Mesenchymal stem cell (in vitro differentiated cells and primary cell): ENCODE results near the gene RNF121.

Experiments used
- DNase-seq: peaks from one replicate; pipeline ENCODE4 v3.0.0-alpha.2; 2013
- H2AFZ ChIP-seq: one replicate; pipeline ENCODE4 v1.6.1; 2013; ENCODE audit warnings: low read depth, mild to moderate bottlenecking, control low read depth, inconsistent platforms, low read length, moderate library complexity
- H2AK5ac ChIP-seq: 2 replicates; pipeline ENCODE4 v1.6.1; 2013; ENCODE audit warnings: low read length, moderate library complexity, mild to moderate bottlenecking, inconsistent platforms; ENCODE audit not compliant: severe bottlenecking
- H2BK120ac ChIP-seq: one replicate; pipeline ENCODE4 v1.6.1; 2013; ENCODE audit warnings: low read depth, mild to moderate bottlenecking, inconsistent platforms, low read length, moderate library complexity
- H2BK12ac ChIP-seq, 2 experiments: one replicate each; pipeline ENCODE4 v1.6.1; 2013; ENCODE audit warnings: inconsistent platforms in 2 of 2, low read length in 2 of 2, mild to moderate bottlenecking in 2 of 2, moderate library complexity in 2 of 2, control low read depth in 1 of 2
- H2BK15ac ChIP-seq: one replicate; pipeline ENCODE4 v1.6.1; 2013; ENCODE audit warnings: mild to moderate bottlenecking, low read depth, inconsistent platforms; ENCODE audit not compliant: poor library complexity, severe bottlenecking
- H2BK5ac ChIP-seq: 2 replicates; pipeline ENCODE4 v1.6.1; 2013; ENCODE audit warnings: low read depth, mild to moderate bottlenecking, low read length, control low read depth, inconsistent platforms; ENCODE audit not compliant: poor library complexity, severe bottlenecking
- H3K14ac ChIP-seq, 2 experiments: one replicate each; pipeline ENCODE4 v1.6.1; 2013; ENCODE audit warnings: inconsistent platforms in 2 of 2, low read length in 2 of 2, control low read depth in 1 of 2, mild to moderate bottlenecking in 1 of 2, moderate library complexity in 1 of 2
- H3K18ac ChIP-seq, 2 experiments: one replicate each; pipeline ENCODE4 v1.6.1; 2013; ENCODE audit warnings: inconsistent platforms in 2 of 2, low read length in 2 of 2, control low read depth in 1 of 2, low read depth in 1 of 2, mild to moderate bottlenecking in 1 of 2
- H3K23ac ChIP-seq, 2 experiments: one replicate each; pipeline ENCODE4 v1.6.1; 2013; ENCODE audit warnings: inconsistent platforms in 2 of 2, low read length in 2 of 2, mild to moderate bottlenecking in 2 of 2, moderate library complexity in 2 of 2, control low read depth in 1 of 2
- H3K27ac ChIP-seq: 2 replicates; pipeline ENCODE4 v1.5.1; 2013; ENCODE audit warnings: mild to moderate bottlenecking, moderate library complexity, low read length, control low read depth, inconsistent platforms; ENCODE audit not compliant: poor library complexity, severe bottlenecking
- H3K27me3 ChIP-seq, 2 experiments: 2 replicates each; pipeline versions ENCODE4 v1.6.1 to v1.7.0; 2013; ENCODE audit warnings: low read length in 2 of 2, mild to moderate bottlenecking in 2 of 2, moderate library complexity in 2 of 2, control low read depth in 1 of 2, inconsistent platforms in 1 of 2; ENCODE audit not compliant: control insufficient read depth in 1 of 2, insufficient read depth in 1 of 2
- H3K36me3 ChIP-seq, 2 experiments: 2 replicates each; pipeline versions ENCODE4 v1.6.1 to v1.7.0; 2013; ENCODE audit warnings: low read length in 2 of 2, control low read depth in 1 of 2, inconsistent platforms in 1 of 2, low read depth in 1 of 2, mild to moderate bottlenecking in 1 of 2; ENCODE audit not compliant: insufficient read depth in 2 of 2, control insufficient read depth in 1 of 2
- H3K4ac ChIP-seq, 2 experiments: one replicate each; pipeline ENCODE4 v1.6.1; 2013; ENCODE audit warnings: inconsistent platforms in 2 of 2, low read length in 2 of 2, mild to moderate bottlenecking in 2 of 2, moderate library complexity in 2 of 2, control low read depth in 1 of 2, low read depth in 1 of 2
- H3K4me1 ChIP-seq: 2 replicates; pipeline ENCODE4 v1.6.1; 2013; ENCODE audit warnings: low read depth, low read length, control low read depth; ENCODE audit not compliant: control insufficient read depth, insufficient read depth
- H3K4me2 ChIP-seq: 2 replicates; pipeline ENCODE4 v1.6.1; 2013; ENCODE audit warnings: low read length, mild to moderate bottlenecking, inconsistent platforms; ENCODE audit not compliant: poor library complexity, severe bottlenecking
- H3K4me3 ChIP-seq, 2 experiments: 2 replicates each; pipeline versions ENCODE4 v1.5.1 to v1.7.0; 2013; ENCODE audit warnings: low read length in 2 of 2, mild to moderate bottlenecking in 2 of 2, control low read depth in 1 of 2, low read depth in 1 of 2; ENCODE audit not compliant: insufficient read depth in 1 of 2
- H3K79me1 ChIP-seq: replicated peaks from 2 replicates; pipeline ENCODE4 v1.6.1; 2013; ENCODE audit warnings: mild to moderate bottlenecking, control low read depth, low read length, inconsistent platforms; ENCODE audit not compliant: poor library complexity, severe bottlenecking
- H3K9ac ChIP-seq: 2 replicates; pipeline ENCODE4 v1.7.0; 2013; ENCODE audit warnings: mild to moderate bottlenecking, low read length, moderate library complexity
- H3K9me3 ChIP-seq: 2 replicates; pipeline ENCODE4 v1.7.0; 2013; ENCODE audit warnings: mild to moderate bottlenecking, low read length; ENCODE audit not compliant: control insufficient read depth
- H4K8ac ChIP-seq: one replicate; pipeline ENCODE4 v1.6.1; 2013; ENCODE audit warnings: inconsistent platforms, mild to moderate bottlenecking, low read length, moderate library complexity
- H4K91ac ChIP-seq: one replicate; pipeline ENCODE4 v1.6.1; 2013; ENCODE audit warnings: mild to moderate bottlenecking, low read length, inconsistent platforms
- WGBS: methylation state at CpG from one replicate; pipeline ENCODE4 v1.1.7; 2013; ENCODE audit warnings: mixed read lengths; 5-methylcytosine and 5-hydroxymethylcytosine counted together

RNF121 gene

DNA sequence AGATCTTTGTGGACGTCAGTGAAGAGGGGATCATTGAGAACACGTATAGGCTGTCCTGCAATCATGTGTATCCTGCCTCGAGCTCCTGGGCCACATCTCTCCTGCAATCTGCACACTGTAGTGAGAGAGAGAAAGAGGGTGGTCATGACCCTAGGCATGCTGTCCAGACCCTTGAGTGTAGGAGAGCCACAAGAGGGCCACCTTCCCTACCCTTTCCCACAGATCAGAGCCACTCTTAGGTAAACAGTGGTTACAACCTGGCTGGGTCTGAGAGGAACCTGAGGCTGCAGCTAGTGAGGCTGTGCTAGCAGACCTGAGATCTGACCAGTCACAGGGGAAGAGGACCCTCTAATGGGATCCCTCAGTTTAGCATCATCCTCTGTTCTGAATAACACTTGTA lies 65.9 kb downstream of the RNF121 start:
- Histone ChIP-seq H2AFZ (no peak overlapping the region), H2BK120ac (no peak overlapping the region), H3K79me1 (peaks cover 36% of the 10 kb centered on the region), H3K23ac (no peak overlapping the region), H3K9ac (no peak overlapping the region), H4K91ac (no peak overlapping the region), H3K4me3 (no peak overlapping the region), H3K27ac (no peak overlapping the region), H3K4me2 (no peak overlapping the region), H3K18ac (no peak overlapping the region), H3K4me1 (peaks cover 15% of the 10 kb centered on the region), H2BK15ac (no peak overlapping the region), H3K14ac (no peak overlapping the region), H4K8ac (no peak overlapping the region), H3K36me3 (peaks cover 28 to 48% of the 10 kb centered on the region in 2 experiments), H3K9me3 (no peaks in the 10 kb centered on the region), H3K27me3 (no peaks in the 10 kb centered on the region), H2BK12ac (no peak overlapping the region), H2AK5ac (no peak overlapping the region), H3K4ac (no peak overlapping the region), H2BK5ac (no peak overlapping the region)
- DNase-seq, result no peak
- WGBS, result 97% methylated on average over 3 of the region's 3 CpGs

DNA sequence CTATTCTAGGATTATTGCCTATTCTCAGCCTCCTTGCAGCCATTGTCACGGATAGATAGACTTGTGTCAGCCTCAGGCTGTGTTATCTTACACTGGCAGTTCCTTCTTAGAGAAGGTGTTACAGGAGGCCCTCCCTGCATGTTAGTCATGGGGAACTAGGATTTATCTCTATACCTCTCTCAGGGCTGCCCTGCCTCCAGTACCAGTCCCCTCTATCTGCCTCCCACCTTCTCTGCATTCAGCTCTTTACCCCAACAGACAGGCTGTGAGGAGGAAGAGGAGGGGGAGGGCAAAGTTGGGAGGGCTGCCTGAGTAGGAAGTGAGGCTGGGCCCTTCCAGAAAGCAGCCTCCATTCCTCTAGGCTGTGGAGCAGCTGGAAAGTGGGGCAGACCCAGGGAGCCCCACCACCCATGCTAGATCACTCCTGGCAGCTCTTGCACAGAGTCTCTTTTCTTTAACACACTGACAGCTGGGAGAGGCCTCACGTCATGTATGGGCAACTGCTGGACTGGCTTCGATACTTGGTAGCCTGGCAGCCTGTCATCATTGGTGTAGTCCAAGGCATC lies 67.0 kb downstream of the RNF121 start:
- no peak overlapping the region for H3K14ac ChIP-seq
- H4K91ac ChIP-seq, result no peak overlapping the region
- H3K4me2 ChIP-seq, result no peak overlapping the region
- H4K8ac ChIP-seq, result no peak overlapping the region
- no peaks in the 10 kb centered on the region for H3K27me3 ChIP-seq
- no peaks in the 10 kb centered on the region for H3K9me3 ChIP-seq
- H2AK5ac ChIP-seq, result no peak overlapping the region
- no peak overlapping the region for H2BK12ac ChIP-seq
- H2AFZ ChIP-seq, result no peak overlapping the region
- no peak overlapping the region for H2BK15ac ChIP-seq
- H3K79me1 ChIP-seq, result peaks cover 35% of the 10 kb centered on the region
- no peak overlapping the region for H3K4me3 ChIP-seq
- H3K4ac ChIP-seq, result no peak overlapping the region
- H3K36me3 ChIP-seq, result peaks cover 21 to 51% of the 10 kb centered on the region in 2 experiments
- DNase-seq, result no peak
- no peak overlapping the region for H2BK120ac ChIP-seq
- peaks cover 18% of the 10 kb centered on the region for H3K4me1 ChIP-seq
- H3K18ac ChIP-seq, result no peak overlapping the region
- no peak overlapping the region for H3K23ac ChIP-seq
- no peak overlapping the region for H3K9ac ChIP-seq
- 89% methylated on average over 3 of the region's 3 CpGs for WGBS
- no peak overlapping the region for H2BK5ac ChIP-seq
- H3K27ac ChIP-seq, result no peak overlapping the region

GRCh38 chr11:71996517-71996916 lies 67.7 kb downstream of the RNF121 start:
- no peak overlapping the region for H3K14ac ChIP-seq
- peaks cover 37% of the 10 kb centered on the region for H3K79me1 ChIP-seq
- H3K27ac ChIP-seq, result no peak overlapping the region
- no peak overlapping the region for H4K91ac ChIP-seq
- H3K4ac ChIP-seq, result no peak overlapping the region
- no peak overlapping the region for H2BK5ac ChIP-seq
- no peak overlapping the region for H3K4me2 ChIP-seq
- no peak overlapping the region for H2AFZ ChIP-seq
- no peak overlapping the region for H3K4me3 ChIP-seq
- no peak overlapping the region for H2AK5ac ChIP-seq
- no peak for DNase-seq
- no peak overlapping the region for H2BK12ac ChIP-seq
- no peak overlapping the region for H3K18ac ChIP-seq
- no peak overlapping the region for H4K8ac ChIP-seq
- no peaks in the 10 kb centered on the region for H3K9me3 ChIP-seq
- H3K36me3 ChIP-seq, result peaks cover 21 to 58% of the 10 kb centered on the region in 2 experiments
- H2BK120ac ChIP-seq, result no peak overlapping the region
- H3K9ac ChIP-seq, result no peak overlapping the region
- H3K4me1 ChIP-seq, result peaks cover 23% of the 10 kb centered on the region
- 97% methylated on average over 4 of the region's 4 CpGs for WGBS
- H3K27me3 ChIP-seq, result no peaks in the 10 kb centered on the region
- no peak overlapping the region for H2BK15ac ChIP-seq
- no peak overlapping the region for H3K23ac ChIP-seq

DNA sequence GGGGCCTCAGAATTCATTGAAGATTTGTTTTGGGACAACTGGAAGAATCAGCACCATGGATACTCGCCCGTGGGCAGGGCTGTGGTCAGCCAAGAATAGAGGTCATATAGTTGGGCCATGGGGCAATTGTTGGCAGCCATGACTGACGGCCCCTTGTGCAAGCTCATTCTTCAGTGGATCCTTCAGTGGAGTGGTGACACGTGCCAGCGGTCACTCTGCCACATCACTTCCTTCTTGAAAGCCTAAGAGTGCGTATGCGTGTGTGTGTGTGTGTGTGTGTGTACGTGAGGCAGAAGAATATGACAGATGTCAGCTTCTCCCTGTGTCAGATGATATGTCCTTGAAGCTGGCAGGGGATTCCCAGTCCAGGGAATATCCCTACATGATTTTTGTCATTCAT lies 68.1 kb downstream of the RNF121 start:
- Histone ChIP-seq H3K27me3 (no peaks in the 10 kb centered on the region), H2BK5ac (no peak overlapping the region), H3K79me1 (peaks cover 37% of the 10 kb centered on the region), H2BK15ac (no peak overlapping the region), H3K14ac (no peak overlapping the region), H3K18ac (no peak overlapping the region), H3K9ac (no peak overlapping the region), H3K36me3 (peaks cover 25 to 63% of the 10 kb centered on the region in 2 experiments), H2AFZ (no peak overlapping the region), H3K4me1 (peaks cover 25% of the 10 kb centered on the region), H3K27ac (no peak overlapping the region), H3K4ac (no peak overlapping the region), H2BK12ac (no peak overlapping the region), H4K91ac (no peak overlapping the region), H3K4me3 (no peak overlapping the region), H2BK120ac (no peak overlapping the region), H3K4me2 (no peak overlapping the region), H3K9me3 (no peaks in the 10 kb centered on the region), H3K23ac (no peak overlapping the region), H4K8ac (no peak overlapping the region), H2AK5ac (no peak overlapping the region)
- WGBS, result 91% methylated on average over 8 of the region's 8 CpGs
- DNase-seq, result peak; percentile 7
